Neural progenitor cell (in vitro differentiated cells): ENCODE results near the gene ZNF117.
A peak's percentile ranks its signal among the peaks of the same experiment; 100 is the strongest.

Experiments
- EZH2phosphoT487 ChIP-seq: fragments of 200-600 bp; sonication (generic); IDR thresholded peaks from 2 replicates; pipeline ENCODE4 v1.6.1; 2017; ENCODE audit warnings: antibody characterized with exemption
- TF ChIP-seq, protein P1 (sequence below): fragments of 200-600 bp; sonication (generic); IDR thresholded peaks from 2 replicates; pipeline ENCODE4 v1.5.1; 2017; ENCODE audit warnings: antibody characterized with exemption, mild to moderate bottlenecking

DNA sequence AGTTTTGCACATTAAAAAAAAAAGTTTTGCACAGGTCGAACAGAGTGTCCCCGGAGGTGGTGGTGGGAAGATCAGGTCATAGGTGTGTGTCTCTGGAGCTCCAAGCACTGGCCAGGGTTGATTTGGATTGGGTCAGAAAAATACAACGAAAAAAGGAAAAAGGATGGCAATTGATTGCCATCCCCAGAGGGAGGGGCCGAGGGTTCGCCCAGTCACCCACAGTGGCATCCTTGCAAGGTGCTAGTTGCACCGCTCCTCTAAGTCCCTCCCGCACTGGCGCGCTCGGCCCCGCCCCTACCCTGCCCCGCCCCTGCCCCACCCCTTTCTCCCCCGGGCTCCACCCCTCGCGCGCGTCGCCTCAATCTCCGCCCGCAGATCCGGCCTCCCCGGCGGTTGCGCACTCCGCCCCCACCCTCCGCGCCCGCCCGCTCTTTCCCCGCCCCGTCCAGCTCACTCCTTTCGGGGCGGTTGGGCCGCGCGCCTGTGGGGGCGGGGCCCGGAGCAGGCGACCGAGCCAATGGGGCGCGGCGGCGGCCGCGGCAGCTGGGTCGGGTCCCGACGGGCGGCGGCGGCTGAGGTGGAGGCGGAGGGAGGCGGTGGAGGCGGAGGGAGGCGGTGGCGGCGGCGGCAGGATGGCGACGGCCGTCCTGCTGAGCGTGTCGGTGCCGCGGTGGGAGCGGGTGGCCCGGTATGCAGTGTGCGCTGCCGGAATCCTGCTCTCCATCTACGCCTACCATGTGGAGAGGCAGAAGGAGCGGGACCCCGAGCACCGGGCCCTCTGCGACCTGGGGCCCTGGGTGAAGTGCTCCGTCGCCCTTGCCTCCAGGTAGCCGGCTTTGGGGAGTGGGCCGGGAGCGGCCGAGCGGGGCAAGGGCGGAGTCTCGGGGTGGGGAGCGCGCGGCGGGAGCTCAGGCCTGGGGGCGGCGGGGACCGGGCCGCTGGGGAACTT lies 47.2 kb upstream of the ZNF117 start:
- TF ChIP-seq, protein P1, sequence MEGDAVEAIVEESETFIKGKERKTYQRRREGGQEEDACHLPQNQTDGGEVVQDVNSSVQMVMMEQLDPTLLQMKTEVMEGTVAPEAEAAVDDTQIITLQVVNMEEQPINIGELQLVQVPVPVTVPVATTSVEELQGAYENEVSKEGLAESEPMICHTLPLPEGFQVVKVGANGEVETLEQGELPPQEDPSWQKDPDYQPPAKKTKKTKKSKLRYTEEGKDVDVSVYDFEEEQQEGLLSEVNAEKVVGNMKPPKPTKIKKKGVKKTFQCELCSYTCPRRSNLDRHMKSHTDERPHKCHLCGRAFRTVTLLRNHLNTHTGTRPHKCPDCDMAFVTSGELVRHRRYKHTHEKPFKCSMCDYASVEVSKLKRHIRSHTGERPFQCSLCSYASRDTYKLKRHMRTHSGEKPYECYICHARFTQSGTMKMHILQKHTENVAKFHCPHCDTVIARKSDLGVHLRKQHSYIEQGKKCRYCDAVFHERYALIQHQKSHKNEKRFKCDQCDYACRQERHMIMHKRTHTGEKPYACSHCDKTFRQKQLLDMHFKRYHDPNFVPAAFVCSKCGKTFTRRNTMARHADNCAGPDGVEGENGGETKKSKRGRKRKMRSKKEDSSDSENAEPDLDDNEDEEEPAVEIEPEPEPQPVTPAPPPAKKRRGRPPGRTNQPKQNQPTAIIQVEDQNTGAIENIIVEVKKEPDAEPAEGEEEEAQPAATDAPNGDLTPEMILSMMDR, result peak; percentile 41
- TF ChIP-seq EZH2phosphoT487, result no peak
